ENCODE data around the gene JAG2. TPM values are rescaled to one million over a fixed set of nuclear protein-coding genes. Genes with fewer than 3 reads are reported as not detected.

Gene JAG2
- total RNA-seq, 1 experiment from 2014 or later, result 43.7 TPM

DNA sequence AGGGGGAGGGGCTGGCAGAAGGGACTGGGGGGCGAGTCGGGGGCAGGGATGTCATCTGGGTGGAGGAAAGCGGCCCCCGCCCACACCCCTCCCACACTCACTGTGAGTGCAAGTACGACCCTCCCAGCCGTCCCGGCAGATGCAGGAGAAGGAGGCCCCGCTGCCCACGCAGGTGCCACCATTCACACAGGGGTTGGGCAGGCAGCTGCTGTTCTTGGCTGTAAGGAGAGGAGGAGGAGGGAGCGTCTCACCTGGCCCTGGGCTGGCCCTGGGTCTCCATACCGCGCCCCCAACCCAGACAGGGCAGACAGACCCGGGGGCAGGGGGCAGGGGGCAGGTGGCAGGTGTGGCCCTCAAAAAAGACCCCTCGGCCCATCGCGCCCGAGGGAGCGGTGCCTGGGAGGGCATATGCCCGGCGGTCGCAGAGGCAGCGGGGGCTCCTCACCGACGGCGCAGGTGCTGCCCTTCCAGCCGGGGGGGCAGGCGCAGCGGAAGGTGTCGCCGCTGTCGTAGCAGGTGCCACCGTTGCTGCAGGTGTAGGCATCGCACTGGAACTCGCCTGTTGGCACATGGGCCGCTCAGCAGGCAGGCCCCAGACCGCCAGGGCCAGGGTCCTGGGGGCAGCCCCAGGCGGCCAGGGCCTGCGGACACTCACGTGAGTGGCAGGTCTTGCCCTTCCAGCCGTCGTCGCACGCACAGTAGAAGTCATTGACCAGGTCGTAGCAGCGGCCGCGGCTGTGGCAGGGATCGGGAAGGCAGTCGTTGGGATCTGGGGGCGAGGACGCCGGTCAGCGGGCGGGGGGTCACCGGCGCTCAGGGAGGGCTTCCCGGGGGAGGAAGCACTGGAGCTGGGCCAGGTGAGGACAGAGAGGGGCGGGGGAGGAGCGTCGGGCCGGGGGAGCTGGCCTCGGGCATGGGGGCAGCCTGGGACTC is 20.6 kb downstream of the JAG2 start:
- H3K36me3 ChIP-seq (ENCODE audit: control insufficient read depth, insufficient read depth, low read length), result no peaks in the 10 kb centered on the region
- H3K27me3 ChIP-seq (ENCODE audit: control insufficient read depth, insufficient read depth, low read length), result no peaks in the 10 kb centered on the region
- intact Hi-C loops (cut with micrococcal nuclease; ENCODE audit: unreplicated experiment), result no loop called here
- no peak for TF ChIP-seq TCF7L2 (IDR thresholded peaks at IDR 0.05; ENCODE audit: low read depth, low read length)
- TF ChIP-seq, protein P1, sequence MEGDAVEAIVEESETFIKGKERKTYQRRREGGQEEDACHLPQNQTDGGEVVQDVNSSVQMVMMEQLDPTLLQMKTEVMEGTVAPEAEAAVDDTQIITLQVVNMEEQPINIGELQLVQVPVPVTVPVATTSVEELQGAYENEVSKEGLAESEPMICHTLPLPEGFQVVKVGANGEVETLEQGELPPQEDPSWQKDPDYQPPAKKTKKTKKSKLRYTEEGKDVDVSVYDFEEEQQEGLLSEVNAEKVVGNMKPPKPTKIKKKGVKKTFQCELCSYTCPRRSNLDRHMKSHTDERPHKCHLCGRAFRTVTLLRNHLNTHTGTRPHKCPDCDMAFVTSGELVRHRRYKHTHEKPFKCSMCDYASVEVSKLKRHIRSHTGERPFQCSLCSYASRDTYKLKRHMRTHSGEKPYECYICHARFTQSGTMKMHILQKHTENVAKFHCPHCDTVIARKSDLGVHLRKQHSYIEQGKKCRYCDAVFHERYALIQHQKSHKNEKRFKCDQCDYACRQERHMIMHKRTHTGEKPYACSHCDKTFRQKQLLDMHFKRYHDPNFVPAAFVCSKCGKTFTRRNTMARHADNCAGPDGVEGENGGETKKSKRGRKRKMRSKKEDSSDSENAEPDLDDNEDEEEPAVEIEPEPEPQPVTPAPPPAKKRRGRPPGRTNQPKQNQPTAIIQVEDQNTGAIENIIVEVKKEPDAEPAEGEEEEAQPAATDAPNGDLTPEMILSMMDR (IDR thresholded peaks at IDR 0.05), result no peak
- TF ChIP-seq, protein P2, sequence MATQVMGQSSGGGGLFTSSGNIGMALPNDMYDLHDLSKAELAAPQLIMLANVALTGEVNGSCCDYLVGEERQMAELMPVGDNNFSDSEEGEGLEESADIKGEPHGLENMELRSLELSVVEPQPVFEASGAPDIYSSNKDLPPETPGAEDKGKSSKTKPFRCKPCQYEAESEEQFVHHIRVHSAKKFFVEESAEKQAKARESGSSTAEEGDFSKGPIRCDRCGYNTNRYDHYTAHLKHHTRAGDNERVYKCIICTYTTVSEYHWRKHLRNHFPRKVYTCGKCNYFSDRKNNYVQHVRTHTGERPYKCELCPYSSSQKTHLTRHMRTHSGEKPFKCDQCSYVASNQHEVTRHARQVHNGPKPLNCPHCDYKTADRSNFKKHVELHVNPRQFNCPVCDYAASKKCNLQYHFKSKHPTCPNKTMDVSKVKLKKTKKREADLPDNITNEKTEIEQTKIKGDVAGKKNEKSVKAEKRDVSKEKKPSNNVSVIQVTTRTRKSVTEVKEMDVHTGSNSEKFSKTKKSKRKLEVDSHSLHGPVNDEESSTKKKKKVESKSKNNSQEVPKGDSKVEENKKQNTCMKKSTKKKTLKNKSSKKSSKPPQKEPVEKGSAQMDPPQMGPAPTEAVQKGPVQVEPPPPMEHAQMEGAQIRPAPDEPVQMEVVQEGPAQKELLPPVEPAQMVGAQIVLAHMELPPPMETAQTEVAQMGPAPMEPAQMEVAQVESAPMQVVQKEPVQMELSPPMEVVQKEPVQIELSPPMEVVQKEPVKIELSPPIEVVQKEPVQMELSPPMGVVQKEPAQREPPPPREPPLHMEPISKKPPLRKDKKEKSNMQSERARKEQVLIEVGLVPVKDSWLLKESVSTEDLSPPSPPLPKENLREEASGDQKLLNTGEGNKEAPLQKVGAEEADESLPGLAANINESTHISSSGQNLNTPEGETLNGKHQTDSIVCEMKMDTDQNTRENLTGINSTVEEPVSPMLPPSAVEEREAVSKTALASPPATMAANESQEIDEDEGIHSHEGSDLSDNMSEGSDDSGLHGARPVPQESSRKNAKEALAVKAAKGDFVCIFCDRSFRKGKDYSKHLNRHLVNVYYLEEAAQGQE (IDR thresholded peaks at IDR 0.05; ENCODE audit: insufficient read depth in 1 of 2, low read depth in 2 of 2, low read length in 1 of 2), result no peak
- TF ChIP-seq POLR2AphosphoS5 (IDR thresholded peaks at IDR 0.05; ENCODE audit: low read depth, low read length), result no peak
- no peak for TF ChIP-seq SIN3A (IDR thresholded peaks at IDR 0.05; ENCODE audit: borderline replicate concordance, insufficient read depth, low read depth, low read length)
- ATAC-seq, result no peak
- H3K27ac ChIP-seq (ENCODE audit: low read length), result no peak overlapping the region
- H3K4me3 ChIP-seq (ENCODE audit: low read depth in 2 of 2, low read length in 2 of 2), result no peak overlapping the region
- H3K4me1 ChIP-seq (ENCODE audit: control insufficient read depth, insufficient read depth, low read length), result no peaks in the 10 kb centered on the region
- CTCF ChIA-PET, result no interaction called here
- no TSS peak for BruUV-seq (replicated peaks)
- POLR2A ChIA-PET, result no interaction called here
- DNase-seq (ENCODE audit: low read depth, low spot score), result no peak
- no peaks in the 10 kb centered on the region for H3K9me3 ChIP-seq (ENCODE audit: control insufficient read depth, insufficient read depth, low read depth, low read length)
- in situ Hi-C loops (cut with HindIII; ENCODE audit: low pct_unique_long_range_greater_than_20kb, low sequenced_read_pairs), result no loop called here

DNA sequence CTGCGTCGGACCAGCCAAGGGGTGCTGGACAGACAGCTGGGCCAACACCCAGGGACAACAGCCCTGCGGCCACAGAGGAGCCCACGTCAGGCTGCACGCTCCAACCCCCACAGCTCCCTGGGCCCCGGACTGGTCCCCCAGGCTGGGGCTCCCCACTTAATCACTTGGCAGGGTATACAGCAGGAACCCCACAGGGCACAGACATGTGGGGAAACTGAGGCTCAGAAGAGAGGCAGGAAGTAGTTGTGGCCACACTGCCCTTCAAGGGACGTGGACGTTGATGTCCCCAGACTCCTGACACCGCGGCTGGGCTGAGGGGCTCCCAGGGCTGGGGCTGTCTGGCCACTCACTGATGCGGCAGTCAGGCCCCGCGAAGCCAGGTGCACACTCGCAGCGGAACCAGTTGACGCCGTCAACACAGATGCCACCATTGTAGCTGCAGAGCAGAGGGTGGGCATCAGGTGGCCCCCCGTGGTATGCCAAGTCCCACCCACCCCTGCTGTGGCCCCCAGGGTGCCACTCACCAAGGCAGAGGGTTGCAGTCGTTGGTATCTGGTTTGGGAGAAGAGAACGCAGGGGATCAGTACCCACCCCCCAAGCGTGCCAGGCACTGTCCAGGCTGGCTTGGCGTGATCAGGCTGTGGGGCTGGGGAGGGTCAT is 21.5 kb downstream of the JAG2 start:
- Histone ChIP-seq H3K27ac (ENCODE audit: low read length) (no peak overlapping the region), H3K4me3 (ENCODE audit: low read depth in 2 of 2, low read length in 2 of 2) (no peak overlapping the region), H3K36me3 (ENCODE audit: control insufficient read depth, insufficient read depth, low read length) (no peaks in the 10 kb centered on the region), H3K4me1 (ENCODE audit: control insufficient read depth, insufficient read depth, low read length) (no peaks in the 10 kb centered on the region), H3K9me3 (ENCODE audit: control insufficient read depth, insufficient read depth, low read depth, low read length) (no peaks in the 10 kb centered on the region), H3K27me3 (ENCODE audit: control insufficient read depth, insufficient read depth, low read length) (no peaks in the 10 kb centered on the region)
- CTCF ChIA-PET, result no interaction called here
- intact Hi-C loops (cut with micrococcal nuclease; ENCODE audit: unreplicated experiment), result no loop called here
- no TSS peak for BruUV-seq (replicated peaks)
- POLR2A ChIA-PET, result no interaction called here
- no peak for ATAC-seq
- in situ Hi-C loops (cut with HindIII; ENCODE audit: low pct_unique_long_range_greater_than_20kb, low sequenced_read_pairs), result no loop called here
- TF ChIP-seq POLR2AphosphoS5 (IDR thresholded peaks at IDR 0.05; ENCODE audit: low read depth, low read length) (no peak), TCF7L2 (IDR thresholded peaks at IDR 0.05; ENCODE audit: low read depth, low read length) (no peak), SIN3A (IDR thresholded peaks at IDR 0.05; ENCODE audit: borderline replicate concordance, insufficient read depth, low read depth, low read length) (no peak)
- TF ChIP-seq, protein P1 (IDR thresholded peaks at IDR 0.05), result no peak
- TF ChIP-seq, protein P2 (IDR thresholded peaks at IDR 0.05; ENCODE audit: insufficient read depth in 1 of 2, low read depth in 2 of 2, low read length in 1 of 2), result no peak
- no peak for DNase-seq (ENCODE audit: low read depth, low spot score)

All from Panc1 (cell line).